Measurements from ENCODE around the gene SGPP2.

- TF ChIP-seq CTCF (IDR thresholded peaks at IDR 0.05; ENCODE audit: extremely low read depth in 1 of 2, insufficient read depth in 1 of 2, low read depth in 1 of 2, low read length in 2 of 2) (no peak), POLR2A (IDR thresholded peaks at IDR 0.05; ENCODE audit: low read depth, low read length) (no peak), EZH2 (IDR thresholded peaks at IDR 0.05; ENCODE audit: borderline replicate concordance, low read depth, low read length, severe bottlenecking) (no peak), MAX (IDR thresholded peaks at IDR 0.05; ENCODE audit: insufficient read depth, insufficient read length) (no peak), FOS (IDR thresholded peaks at IDR 0.05; ENCODE audit: borderline replicate concordance, insufficient read depth, low read length) (no peak)
These were observed 24.4 kb downstream of the SGPP2 start for GRCh38 chr2:222448748-222449181.
